Muscle of arm (tissue), 12 donors: Measurements from ENCODE around the gene PIF1. TPM values are rescaled to one million over a fixed set of nuclear protein-coding genes. Genes with fewer than 3 reads are reported as not detected.
"Not testable (repeated sequence)": the region's sequence is repeated elsewhere in the genome, so short reads cannot be mapped to it uniquely, and the experiment has no call there.

Experiments
- DNase-seq: peaks from one replicate; pipeline ENCODE4 v3.0.0-alpha.2; 2013
- polyA plus RNA-seq, 12 donors: library from polyadenylated mRNA; unstranded; fragments of 120-200 nt; gene quantifications; one replicate each; pipeline ENCODE4 v1.2.1, GENCODE V29; 2013; ENCODE audit not compliant: insufficient read length in 12 of 12

PIF1 gene
- polyA plus RNA-seq, 12 donors = 3.0 to 10.5 (median 5.9) TPM; not detected in 1

- no peak for DNase-seq
Observed at GRCh38 chr15:64847876-64848716, 22.6 kb upstream of the PIF1 start.

DNA sequence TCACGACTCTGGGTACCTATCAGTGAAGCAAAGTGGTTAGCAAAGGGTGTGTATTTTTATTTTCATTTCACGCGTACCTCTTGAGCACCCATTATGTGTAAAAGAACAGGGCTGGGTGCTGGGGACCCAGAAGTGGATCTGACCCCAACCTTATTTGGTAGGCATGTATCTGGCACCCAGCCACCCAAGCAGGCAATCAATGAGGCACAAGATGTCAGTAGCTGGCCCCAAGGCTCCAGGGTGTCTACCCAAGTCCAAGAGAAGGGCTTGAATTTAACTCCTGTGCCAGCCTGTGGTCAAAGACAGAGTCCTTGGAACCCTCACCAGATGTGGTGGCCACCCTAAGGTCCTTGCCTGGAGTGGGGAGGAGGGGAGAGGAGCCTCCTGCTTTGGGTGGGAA, 22.0 kb upstream of the PIF1 start:
- DNase-seq = no peak

DNA sequence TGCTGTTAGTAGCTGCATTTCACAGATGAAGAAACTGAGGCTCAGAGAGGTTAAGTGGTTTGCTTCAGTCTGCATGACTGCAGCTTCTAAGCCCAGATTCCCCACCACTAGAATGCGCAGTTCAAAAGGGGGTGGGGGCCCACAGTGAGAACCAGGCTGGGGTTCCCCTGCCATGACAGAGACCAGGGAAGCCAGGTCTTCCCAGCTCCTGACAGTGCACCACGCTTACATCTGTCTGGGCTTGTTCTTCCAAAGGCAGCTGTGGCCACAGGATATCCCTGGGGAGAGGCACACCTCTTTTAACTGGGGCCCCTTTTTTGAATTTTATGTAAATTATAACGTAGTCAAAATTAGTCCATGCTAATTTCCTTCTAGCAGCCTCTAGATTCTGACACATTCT, 21.6 kb upstream of the PIF1 start:
- DNase-seq = no peak

DNA sequence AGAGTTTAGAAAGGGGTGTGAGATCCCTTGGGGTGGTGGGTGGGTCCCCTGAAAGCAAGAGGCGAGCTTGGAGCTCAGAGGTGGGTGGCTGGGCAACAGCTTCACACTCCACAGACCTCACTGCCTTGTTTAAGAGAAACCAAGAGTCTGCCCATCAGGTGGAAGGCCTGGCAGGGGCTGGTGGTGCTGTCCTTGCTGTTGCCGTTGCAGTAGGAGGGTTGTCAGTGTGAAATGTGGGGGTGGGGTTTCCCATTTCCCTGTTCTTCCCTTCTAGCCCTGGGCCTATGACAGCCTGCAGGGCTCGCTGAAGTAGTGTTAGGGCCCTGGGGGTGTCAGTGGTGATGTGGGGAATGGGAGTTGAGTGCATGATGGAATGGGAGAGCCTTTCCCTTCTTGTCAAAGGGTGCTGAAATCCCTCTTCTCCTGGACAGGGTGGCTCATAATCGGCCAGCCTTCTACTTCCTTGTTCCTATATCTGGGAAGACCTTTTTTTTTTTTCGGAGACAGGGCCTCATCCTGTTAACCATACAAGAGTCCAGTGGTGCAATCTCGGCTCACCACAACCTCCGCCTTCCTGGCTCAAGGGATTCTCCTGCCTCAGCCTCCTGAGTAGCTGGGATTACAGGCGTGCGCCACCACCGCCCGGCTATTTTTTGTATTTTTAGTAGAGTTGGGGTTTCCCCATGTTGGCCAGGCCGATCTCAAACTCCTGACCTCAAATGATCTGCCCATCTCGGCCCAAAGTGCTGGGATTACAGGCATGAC, 20.6 kb upstream of the PIF1 start:
- DNase-seq = no peak

DNA sequence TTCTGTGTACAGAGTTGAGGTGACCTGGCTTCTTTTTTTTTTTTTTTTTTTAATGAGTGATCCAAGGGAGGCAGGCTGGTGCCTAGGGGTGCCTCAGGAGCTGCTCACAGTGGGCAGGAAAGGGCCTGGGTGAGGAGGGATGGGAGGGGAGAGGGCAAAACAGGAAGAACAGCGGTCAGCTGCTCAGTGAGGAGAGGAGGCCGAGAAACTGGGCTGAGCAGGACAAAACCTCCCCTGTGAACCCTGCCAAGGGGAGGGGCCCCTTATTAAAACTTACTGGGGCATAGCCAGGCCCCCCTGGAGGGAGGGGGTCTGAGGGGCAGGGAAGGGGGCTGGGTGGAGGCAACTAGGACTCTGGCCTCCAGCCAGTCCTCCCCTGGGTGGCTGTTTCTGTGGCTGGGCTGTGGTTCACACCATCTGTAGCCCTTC, 19.8 kb upstream of the PIF1 start:
- no peak for DNase-seq

DNA sequence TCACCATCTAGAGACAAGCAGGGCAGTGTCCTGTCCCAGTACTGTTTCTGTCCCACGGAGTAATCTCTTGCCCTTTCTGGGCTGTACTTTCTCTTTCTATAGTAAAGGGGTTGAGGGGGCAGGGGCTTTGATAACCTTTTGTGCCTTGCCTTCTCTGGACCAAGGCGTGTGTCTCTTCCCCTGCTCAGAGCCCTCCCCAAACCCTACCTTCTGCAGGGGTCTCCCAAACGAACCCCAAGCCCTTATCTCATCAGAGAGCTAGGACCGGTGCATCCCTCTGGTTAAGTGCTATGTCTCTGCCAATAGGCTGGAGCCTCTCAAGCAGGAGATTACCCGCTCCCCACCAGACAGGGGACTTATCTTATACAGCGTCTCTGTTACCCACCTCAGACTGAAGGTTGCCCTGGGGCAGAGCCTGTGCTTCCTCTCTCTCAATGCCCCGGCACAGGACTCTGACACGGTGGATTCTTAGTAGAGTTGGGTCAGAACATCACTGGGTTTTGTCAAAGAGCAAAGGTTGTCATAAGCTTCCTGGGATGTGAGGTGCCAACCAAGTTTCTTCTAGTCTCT, 19.2 kb upstream of the PIF1 start:
- no peak for DNase-seq

- no peak for DNase-seq
Observed at GRCh38 chr15:64843991-64844390, 18.5 kb upstream of the PIF1 start.

DNA sequence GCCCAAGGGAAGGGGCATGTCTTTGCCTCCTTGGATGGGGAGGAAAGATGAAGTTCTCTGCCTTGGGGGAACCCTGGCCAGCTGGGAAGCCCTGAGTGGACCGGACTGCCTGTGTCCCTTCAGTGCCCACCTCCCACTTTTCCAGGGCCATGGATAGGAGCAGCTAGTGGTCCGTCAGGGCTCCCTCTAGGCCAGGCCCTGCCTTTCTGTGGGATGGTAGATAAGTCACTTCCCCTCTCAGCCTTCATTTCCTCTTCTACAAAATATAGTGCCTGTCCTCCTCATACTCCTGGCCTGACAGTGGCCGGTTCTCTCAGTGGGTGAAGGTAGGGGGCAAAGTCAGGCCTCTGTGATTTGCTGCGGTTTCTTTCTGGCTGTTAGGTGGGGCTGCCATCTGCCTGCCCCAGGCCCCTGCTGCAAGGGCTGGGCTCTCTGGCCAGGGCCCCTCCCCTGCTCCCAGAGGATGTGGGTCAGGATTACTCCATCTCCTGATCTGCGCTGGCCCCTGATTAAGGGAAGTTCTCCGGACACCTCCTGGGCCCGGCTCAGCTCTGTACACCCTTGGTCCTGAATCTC, 17.6 kb upstream of the PIF1 start:
- DNase-seq = no peak

GRCh38 chr15:64842096-64842939, 16.9 kb upstream of the PIF1 start:
- no peak for DNase-seq

GRCh38 chr15:64841344-64842095, 16.1 kb upstream of the PIF1 start, which contains the start of gene PLEKHO2:
Gene PLEKHO2, plus strand, starts transcription at chr15:64841915. Its CDS starts 102 bp downstream, at chr15:64842017.
- peak; percentile 96 for DNase-seq

- DNase-seq = no peak
Observed at GRCh38 chr15:64841060-64841343, 15.6 kb upstream of the PIF1 start.

DNA sequence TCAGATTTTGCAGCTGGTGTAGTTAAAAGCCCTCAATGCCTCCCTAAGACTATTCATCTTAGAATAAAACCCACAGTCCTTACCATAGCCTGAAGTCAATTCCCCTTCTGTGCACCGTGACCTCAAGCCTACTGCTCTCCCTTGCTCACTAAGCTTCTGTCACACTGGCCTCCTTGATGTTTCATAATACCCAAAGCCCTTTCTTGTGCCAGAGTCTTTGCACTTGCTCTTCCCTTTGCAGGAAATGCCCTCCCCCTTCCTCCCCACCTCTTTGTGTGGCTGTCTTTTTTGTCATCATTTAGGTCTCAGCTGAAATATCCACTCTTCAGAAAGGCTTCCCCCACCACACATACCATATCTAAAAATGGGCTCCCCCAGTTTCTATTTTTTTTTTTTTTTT, 12.1 kb upstream of the PIF1 start:
- DNase-seq = no peak

- DNase-seq = no peak
Observed at GRCh38 chr15:64836023-64836536, 10.6 kb upstream of the PIF1 start.

DNA sequence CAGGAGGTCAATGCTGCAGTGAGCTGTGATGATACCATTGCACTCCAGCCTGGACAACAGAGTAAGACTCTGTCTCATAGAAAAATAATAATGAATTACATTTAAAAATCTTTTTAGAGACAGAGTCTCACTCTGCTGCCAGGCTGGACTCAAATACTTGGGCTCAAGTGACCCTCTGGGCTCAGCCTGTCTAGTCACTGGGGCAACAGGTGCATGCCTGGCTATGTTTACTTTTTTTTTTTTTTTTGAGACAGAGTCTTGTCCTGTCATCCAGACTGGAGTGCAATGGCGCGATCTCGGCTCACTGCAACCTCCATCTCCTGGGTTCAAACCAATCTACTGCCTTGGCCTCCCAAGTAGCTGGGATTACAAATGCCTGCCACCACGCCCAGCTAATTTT, 8.2 kb upstream of the PIF1 start:
- no peak for DNase-seq

DNA sequence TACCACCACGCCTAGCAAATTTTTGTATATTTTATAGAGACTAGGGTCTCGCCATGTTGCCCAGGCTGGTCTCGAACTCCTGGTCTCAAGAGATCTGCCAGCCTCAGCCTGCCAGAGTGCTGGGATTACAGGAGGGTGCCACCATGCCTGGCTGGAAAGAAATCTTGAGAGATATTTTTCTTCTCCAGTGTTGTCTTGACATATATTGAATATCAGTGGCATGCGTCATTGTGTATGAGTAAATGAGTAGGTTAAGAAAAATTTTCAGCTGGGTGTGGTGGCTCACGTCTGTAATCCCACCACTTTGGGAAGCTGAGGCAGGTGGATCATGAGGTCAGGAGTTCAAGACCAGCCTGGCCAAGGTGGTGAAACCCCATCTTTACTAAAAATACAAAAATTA, 3.5 kb upstream of the PIF1 start:
- DNase-seq = no peak

DNA sequence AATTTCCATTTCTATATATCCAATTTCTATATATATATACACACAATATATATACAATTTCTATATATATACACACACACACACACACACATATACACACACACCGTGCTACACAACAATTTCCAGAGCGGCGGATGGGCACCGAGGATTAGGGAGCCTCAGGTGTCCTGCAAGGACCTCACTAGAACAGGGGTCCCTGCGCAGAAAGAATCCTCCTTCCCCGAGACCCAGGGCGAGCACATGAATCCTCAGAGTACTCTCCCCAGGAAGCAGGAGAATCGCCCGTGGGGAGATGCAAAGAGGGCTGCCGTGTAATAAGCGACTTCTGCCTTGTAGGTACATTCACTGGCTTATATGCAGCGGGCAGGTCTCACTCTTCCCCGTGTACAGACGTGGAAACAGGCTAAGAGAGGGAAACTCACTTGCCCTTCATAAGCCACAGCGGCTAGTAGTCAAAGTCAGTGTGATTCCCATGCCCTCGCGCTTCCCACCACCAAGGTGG, 467 bp downstream of the PIF1 start:
- DNase-seq = no peak

GRCh38 chr15:64816452-64816851, 9.0 kb downstream of the PIF1 start:
- no peak for DNase-seq

- not testable (repeated sequence) for DNase-seq
Observed at GRCh38 chr15:64814965-64815364, 10.5 kb downstream of the PIF1 start.

DNA sequence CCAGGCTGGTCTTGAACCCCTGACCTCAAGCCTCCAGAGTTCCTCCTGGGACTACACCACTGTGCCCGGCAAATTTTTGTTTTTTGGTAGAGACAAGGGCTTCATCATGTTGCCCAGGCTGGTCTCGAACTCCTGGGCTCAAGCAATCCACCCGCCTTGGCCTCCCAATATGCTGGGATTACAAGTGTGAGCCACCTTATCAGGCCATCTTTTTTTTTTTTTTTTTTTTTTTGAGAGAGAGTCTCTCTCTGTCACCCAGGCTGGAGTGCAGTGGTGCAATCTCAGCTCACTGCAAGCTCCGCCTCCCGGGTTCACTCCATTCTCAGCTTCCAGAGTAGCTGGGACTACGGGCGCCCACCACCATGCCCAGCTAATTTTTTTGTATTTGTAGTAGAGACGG, 11.2 kb downstream of the PIF1 start:
- not testable (repeated sequence) for DNase-seq

- no peak for DNase-seq
Observed at GRCh38 chr15:64813075-64813474, 12.4 kb downstream of the PIF1 start.
